Neural progenitor cell (in vitro differentiated cells): ENCODE results near the gene ASB2.

Source experiments
- EZH2 ChIP-seq: fragments of 200-600 bp; sonication (generic); IDR thresholded peaks from 2 replicates; pipeline ENCODE4 v1.6.1; 2017; ENCODE audit warnings: antibody characterized with exemption, mild to moderate bottlenecking, moderate library complexity
- TF ChIP-seq, protein P1 (sequence below): fragments of 200-600 bp; sonication (generic); IDR thresholded peaks from 2 replicates; pipeline ENCODE4 v1.5.1; 2017; ENCODE audit warnings: antibody characterized with exemption, mild to moderate bottlenecking

- TF ChIP-seq, protein P1, sequence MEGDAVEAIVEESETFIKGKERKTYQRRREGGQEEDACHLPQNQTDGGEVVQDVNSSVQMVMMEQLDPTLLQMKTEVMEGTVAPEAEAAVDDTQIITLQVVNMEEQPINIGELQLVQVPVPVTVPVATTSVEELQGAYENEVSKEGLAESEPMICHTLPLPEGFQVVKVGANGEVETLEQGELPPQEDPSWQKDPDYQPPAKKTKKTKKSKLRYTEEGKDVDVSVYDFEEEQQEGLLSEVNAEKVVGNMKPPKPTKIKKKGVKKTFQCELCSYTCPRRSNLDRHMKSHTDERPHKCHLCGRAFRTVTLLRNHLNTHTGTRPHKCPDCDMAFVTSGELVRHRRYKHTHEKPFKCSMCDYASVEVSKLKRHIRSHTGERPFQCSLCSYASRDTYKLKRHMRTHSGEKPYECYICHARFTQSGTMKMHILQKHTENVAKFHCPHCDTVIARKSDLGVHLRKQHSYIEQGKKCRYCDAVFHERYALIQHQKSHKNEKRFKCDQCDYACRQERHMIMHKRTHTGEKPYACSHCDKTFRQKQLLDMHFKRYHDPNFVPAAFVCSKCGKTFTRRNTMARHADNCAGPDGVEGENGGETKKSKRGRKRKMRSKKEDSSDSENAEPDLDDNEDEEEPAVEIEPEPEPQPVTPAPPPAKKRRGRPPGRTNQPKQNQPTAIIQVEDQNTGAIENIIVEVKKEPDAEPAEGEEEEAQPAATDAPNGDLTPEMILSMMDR: no peak
- TF ChIP-seq EZH2: no peak
These were observed 18.4 kb downstream of the ASB2 start for GRCh38 chr14:93957751-93958566.
